K562 (cell line): Measurements from ENCODE around the gene TM4SF20. TPM values are rescaled to one million over a fixed set of nuclear protein-coding genes. Genes with fewer than 3 reads are reported as not detected.

Source experiments
- BMI1 ChIP-seq: fragments of 150-350 bp; IDR thresholded peaks from 2 replicates; pipeline ENCODE4 v1.6.1; 2014; ENCODE audit warnings: low read length
- CBX1 ChIP-seq: sonication (generic); IDR thresholded peaks from 2 replicates; pipeline ENCODE4 v1.6.1; 2016; ENCODE audit warnings: antibody characterized with exemption, low read depth, mild to moderate bottlenecking
- CBX3 ChIP-seq, 2 experiments: IDR thresholded peaks; 1 replicate in 1 of 2; 2 replicates in 1 of 2; pipeline ENCODE4 v1.6.1; 2012; ENCODE audit warnings: inconsistent platforms in 2 of 2, low read length in 2 of 2, borderline replicate concordance in 1 of 2, control low read depth in 1 of 2
- CBX8 ChIP-seq: fragments of 200-600 bp; sonication (generic); IDR thresholded peaks from 2 replicates; pipeline ENCODE4 v1.6.1; 2012; ENCODE audit warnings: borderline replicate concordance, mixed run types, low read depth, mild to moderate bottlenecking, moderate library complexity, mixed read lengths, low read length, control low read depth, inconsistent platforms; ENCODE audit not compliant: poor library complexity, severe bottlenecking; ENCODE audit errors: extremely low read depth
- DPF2 ChIP-seq: fragments of 450-650 bp; IDR thresholded peaks from 2 replicates; pipeline ENCODE4 v1.6.1; 2016
- ETS1 ChIP-seq: conservative IDR thresholded peaks from 2 replicates; pipeline ENCODE4 v1.6.1; 2011; ENCODE audit warnings: low read depth, mild to moderate bottlenecking, low read length; ENCODE audit not compliant: control insufficient read depth
- GATAD2A ChIP-seq: fragments of 450-650 bp; IDR thresholded peaks from 2 replicates; pipeline ENCODE4 v1.6.1; 2017
- KLF6 ChIP-seq: fragments of 250-450 bp; sonication (Bioruptor Pico); IDR thresholded peaks from 2 replicates; pipeline ENCODE4 v1.4.0; 2020; ENCODE audit warnings: mild to moderate bottlenecking, moderate library complexity, borderline replicate concordance
- MCM3 ChIP-seq: fragments of 450-650 bp; IDR thresholded peaks from 2 replicates; pipeline ENCODE4 v1.6.1; 2016
- MLX ChIP-seq, 2 experiments: fragments of 450-650 bp in 1 of 2; sonication (generic) in 1 of 2; formaldehyde crosslinking; conservative IDR thresholded peaks; 2 replicates each; pipeline versions ENCODE4 v1.4.0 to v1.8.1; 2020 to 2022; ENCODE audit warnings: mild to moderate bottlenecking in 1 of 2, missing genetic modification reagents in 1 of 2
- NFIC ChIP-seq: fragments of 450-650 bp; IDR thresholded peaks from 2 replicates; pipeline ENCODE4 v1.6.1; 2017; ENCODE audit warnings: mild to moderate bottlenecking, inconsistent platforms
- PURB ChIP-seq: sonication (generic); formaldehyde crosslinking; IDR thresholded peaks from 2 replicates; pipeline ENCODE4 v1.9.0; 2021; ENCODE audit warnings: low read depth, mild to moderate bottlenecking, missing genetic modification reagents
- RAD21 ChIP-seq, 2 experiments: fragments of 250-450 bp in 1 of 2; fragments of 450-650 bp in 1 of 2; sonication (Bioruptor Pico) in 1 of 2; formaldehyde crosslinking in 1 of 2; IDR thresholded peaks in 1 of 2; conservative IDR thresholded peaks in 1 of 2; 2 replicates each; pipeline versions ENCODE4 v1.4.0 to v1.8.0; 2020 to 2022; ENCODE audit warnings: mild to moderate bottlenecking in 2 of 2, moderate library complexity in 1 of 2
- RB1 ChIP-seq: fragments of 450-650 bp; IDR thresholded peaks from 2 replicates; pipeline ENCODE4 v1.6.1; 2017; ENCODE audit warnings: low read depth, mild to moderate bottlenecking
- TEAD4 ChIP-seq, 2 experiments: sonication (generic) in 1 of 2; formaldehyde crosslinking in 1 of 2; IDR thresholded peaks; 2 replicates each; pipeline versions ENCODE4 v1.6.1 to v1.8.0; 2012 to 2022; ENCODE audit warnings: borderline replicate concordance in 1 of 2, inconsistent platforms in 1 of 2, low read length in 1 of 2, mild to moderate bottlenecking in 1 of 2, missing genetic modification reagents in 1 of 2
- TFAP4 ChIP-seq: sonication (generic); formaldehyde crosslinking; IDR thresholded peaks from 2 replicates; pipeline ENCODE4 v1.8.0; 2022; ENCODE audit warnings: missing genetic modification reagents, mild to moderate bottlenecking, moderate library complexity, borderline replicate concordance
- USF1 ChIP-seq: sonication (generic); formaldehyde crosslinking; IDR thresholded peaks from 2 replicates; pipeline ENCODE4 v1.9.0; 2022; ENCODE audit warnings: mild to moderate bottlenecking, missing genetic modification reagents
- ZBTB26 ChIP-seq: fragments of 450-650 bp; formaldehyde crosslinking; IDR thresholded peaks from 2 replicates; pipeline ENCODE4 v1.4.0; 2022; ENCODE audit warnings: missing genetic modification characterization
- ZNF3 ChIP-seq: fragments of 250-450 bp; sonication (Bioruptor Pico); IDR thresholded peaks from 2 replicates; pipeline ENCODE4 v1.5.0; 2021; ENCODE audit warnings: mild to moderate bottlenecking, moderate library complexity
- ZNF740 ChIP-seq, 3 experiments: fragments of 200-800 bp in 1 of 3; sonication (Bioruptor generic) in 1 of 3; sonication (generic) in 1 of 3; formaldehyde crosslinking in 1 of 3; IDR thresholded peaks; 2 replicates each; pipeline versions ENCODE4 v1.6.1 to v1.8.0; 2016 to 2022; ENCODE audit warnings: mild to moderate bottlenecking in 2 of 3, missing compliant biosample characterization in 2 of 3, missing genetic modification characterization in 2 of 3, missing genetic modification reagents in 1 of 3
- polyA plus RNA-seq, 8 experiments: library from polyadenylated mRNA; depleted of rRNA in 4 of 8; stranded (reverse) in 5 of 8; unstranded in 3 of 8; fragments of >200 nt; fragmentation: Nextera tagmentation in 2 of 8; fragmentation: Illumina TruSeq in 1 of 8; extraction: Ambion mirVana in 2 of 8; extraction: Trizol in 1 of 8; gene quantifications; 2 replicates each; pipeline versions ENCODE4 v1.2.1 to v1.2.3, GENCODE V29; 2011 to 2014; ENCODE audit warnings: inconsistent platforms in 1 of 8, missing spikeins in 1 of 8
- total RNA-seq, 7 experiments: library from RNA; depleted of rRNA in 6 of 7; stranded (reverse); fragments of >200 nt in 6 of 7; fragmentation: Illumina TruSeq in 2 of 7; extraction: Trizol in 2 of 7; gene quantifications; 2 replicates each; pipeline versions ENCODE4 v1.2.1 to v1.2.3, GENCODE V29; 2011 to 2021; ENCODE audit warnings: low replicate concordance in 1 of 7

The TM4SF20 gene
- total and polyA plus RNA-seq, 9 of the 15 experiments (the other 6 are each of a cell fraction or from before 2014, with no cell fraction given) = not detected

- TF ChIP-seq USF1 (CRISPR knock-in tag) (no peak), MLX (CRISPR knock-in tag; conservative IDR thresholded peaks at IDR 0.05) (no peak), TEAD4 (IDR thresholded peaks at IDR 0.05; ENCODE audit: low read length) (peak; percentile 49; the same call in 1 of the 2 replicates), TEAD4 (CRISPR knock-in tag; IDR thresholded peaks at IDR 0.05; ENCODE audit: borderline replicate concordance) (no peak), GATAD2A (no peak), MCM3 (no peak), NFIC (peak; percentile 92), ETS1 (no peak), BMI1 (no peak), ZNF3 (CRISPR knock-in tag) (no peak), TFAP4 (CRISPR knock-in tag) (no peak), CBX3 (IDR thresholded peaks at IDR 0.05; ENCODE audit: borderline replicate concordance in 1 of 2, low read length in 2 of 2) (no peak), RAD21 (CRISPR knock-in tag; conservative IDR thresholded peaks at IDR 0.05 in 1 of 2, IDR thresholded peaks at IDR 0.05 in 1 of 2) (peak; percentile 84 to 91), ZBTB26 (CRISPR knock-in tag) (no peak), CBX8 (no peak), PURB (CRISPR knock-in tag) (no peak), CBX1 (no peak), KLF6 (no peak), ZNF740 (CRISPR knock-in tag; IDR thresholded peaks at IDR 0.05) (no peak), ZNF740 (tag; IDR thresholded peaks at IDR 0.05) (no peak), RB1 (no peak), DPF2 (no peak)
Observed at GRCh38 chr2:227406177-227407031, 27.3 kb upstream of the TM4SF20 start (continued).
